H1 (cell line): Measurements from ENCODE around the gene QRICH2. TPM values are rescaled to one million over a fixed set of nuclear protein-coding genes. Genes with fewer than 3 reads are reported as not detected.

ENCODE experiments used
- BACH1 ChIP-seq: IDR thresholded peaks from 2 replicates; pipeline ENCODE4 v1.6.1; 2012; ENCODE audit warnings: low read length, improper control_type of control experiment
- HDAC2 ChIP-seq, 2 experiments: fragments of 300-600 bp in 1 of 2; sonication (generic) in 1 of 2; IDR thresholded peaks; 2 replicates each; pipeline ENCODE4 v1.6.1; 2011 to 2012; ENCODE audit warnings: low read depth in 2 of 2, low read length in 2 of 2, mild to moderate bottlenecking in 2 of 2, moderate library complexity in 2 of 2, borderline replicate concordance in 1 of 2, inconsistent platforms in 1 of 2
- HDAC6 ChIP-seq: IDR thresholded peaks from one replicate; pipeline ENCODE4 v1.7.1; 2012; ENCODE audit warnings: low read depth, mild to moderate bottlenecking, inconsistent platforms, low read length, moderate library complexity
- RXRA ChIP-seq: IDR thresholded peaks from 2 replicates; pipeline ENCODE4 v1.6.1; 2011; ENCODE audit warnings: low read depth, mild to moderate bottlenecking, low read length, moderate library complexity; ENCODE audit not compliant: insufficient read depth
- polyA plus RNA-seq, 7 experiments: library from polyadenylated mRNA; depleted of rRNA in 3 of 7; stranded (reverse) in 5 of 7; unstranded in 2 of 7; fragments of >200 nt in 5 of 7; fragments of 200-250 nt in 2 of 7; gene quantifications; 1 replicate in 5 of 7; 2 replicates in 1 of 7; 4 replicates in 1 of 7; pipeline versions ENCODE4 v1.2.1 to v1.2.3, GENCODE V29; 2011 to 2013; ENCODE audit warnings: missing spikeins in 2 of 7, mixed read lengths in 2 of 7
- total RNA-seq: library from RNA; stranded (reverse); fragmentation: NEBNext Ultra II Directional; extraction: Animal tissue kit (Norgen Biotek cat#: 25700); gene quantifications from 2 replicates; pipeline ENCODE4 v1.2.1, GENCODE V29; 2021
- TF ChIP-seq, protein P1 (sequence below): IDR thresholded peaks from 2 replicates; pipeline ENCODE4 v1.6.1; 2012; ENCODE audit warnings: inconsistent platforms

Gene QRICH2
- total and polyA plus RNA-seq, 2 of the 8 experiments (the other 6 are each of a cell fraction or from before 2014, with no cell fraction given) = 2.8 to 3.8 TPM

GRCh38 chr17:76243826-76244679, 64.0 kb downstream of the QRICH2 start (continued):
- TF ChIP-seq RXRA = no peak
- TF ChIP-seq, protein P1, sequence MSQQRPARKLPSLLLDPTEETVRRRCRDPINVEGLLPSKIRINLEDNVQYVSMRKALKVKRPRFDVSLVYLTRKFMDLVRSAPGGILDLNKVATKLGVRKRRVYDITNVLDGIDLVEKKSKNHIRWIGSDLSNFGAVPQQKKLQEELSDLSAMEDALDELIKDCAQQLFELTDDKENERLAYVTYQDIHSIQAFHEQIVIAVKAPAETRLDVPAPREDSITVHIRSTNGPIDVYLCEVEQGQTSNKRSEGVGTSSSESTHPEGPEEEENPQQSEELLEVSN = no peak
- TF ChIP-seq HDAC6 = no peak
- no peak for TF ChIP-seq BACH1
- TF ChIP-seq HDAC2 (IDR thresholded peaks at IDR 0.05; ENCODE audit: borderline replicate concordance in 1 of 2, low read depth in 2 of 2, low read length in 2 of 2) = no peak
- TF ChIP-seq, all 59 proteins: peak for 0
